Hepatocyte (in vitro differentiated cells): ENCODE results near the gene RNLS. TPM values are rescaled to one million over a fixed set of nuclear protein-coding genes. Genes with fewer than 3 reads are reported as not detected.

Experiments
- DNase-seq: peaks from one replicate; pipeline ENCODE4 v3.0.0-alpha.2; 2016; ENCODE audit warnings: low spot score
- H2AFZ ChIP-seq: fragments of 200-600 bp; sonication (generic); 2 replicates; pipeline ENCODE4 v1.6.0; 2016; ENCODE audit warnings: antibody characterized with exemption, mild to moderate bottlenecking
- H3K27ac ChIP-seq: fragments of 200-600 bp; sonication (generic); 2 replicates; pipeline ENCODE4 v1.5.1; 2016; ENCODE audit warnings: mild to moderate bottlenecking
- H3K27me3 ChIP-seq: fragments of 200-600 bp; sonication (generic); 2 replicates; pipeline ENCODE4 v1.6.1; 2016
- H3K36me3 ChIP-seq: fragments of 200-600 bp; sonication (generic); replicated peaks from 2 replicates; pipeline ENCODE4 v1.5.1; 2016; ENCODE audit warnings: low read depth; ENCODE audit not compliant: insufficient read depth
- H3K4me1 ChIP-seq: fragments of 200-600 bp; sonication (generic); 2 replicates; pipeline ENCODE4 v1.5.1; 2016; ENCODE audit warnings: mild to moderate bottlenecking, moderate library complexity; ENCODE audit not compliant: insufficient read depth
- H3K4me2 ChIP-seq: fragments of 200-600 bp; sonication (generic); 2 replicates; pipeline ENCODE4 v1.6.0; 2016
- H3K4me3 ChIP-seq: fragments of 200-600 bp; sonication (generic); 2 replicates; pipeline ENCODE4 v1.5.1; 2016; ENCODE audit warnings: mild to moderate bottlenecking
- H3K79me2 ChIP-seq: fragments of 200-600 bp; sonication (generic); 2 replicates; pipeline ENCODE4 v1.6.0; 2017; ENCODE audit warnings: mild to moderate bottlenecking
- H3K9me2 ChIP-seq: fragments of 200-600 bp; sonication (generic); replicated peaks from 2 replicates; pipeline ENCODE4 v1.6.0; 2017; ENCODE audit warnings: mild to moderate bottlenecking; ENCODE audit not compliant: insufficient read depth
- H3K9me3 ChIP-seq: fragments of 200-600 bp; sonication (generic); 2 replicates; pipeline ENCODE4 v1.5.1; 2016; ENCODE audit warnings: low read depth, mild to moderate bottlenecking
- H4K20me1 ChIP-seq: fragments of 200-600 bp; sonication (generic); 2 replicates; pipeline ENCODE4 v1.6.0; 2016; ENCODE audit warnings: mild to moderate bottlenecking; ENCODE audit not compliant: insufficient read depth, poor library complexity, severe bottlenecking
- EZH2 ChIP-seq: fragments of 200-600 bp; sonication (generic); IDR thresholded peaks from 2 replicates; pipeline ENCODE4 v1.6.1; 2016; ENCODE audit warnings: antibody characterized with exemption, mild to moderate bottlenecking, borderline replicate concordance
- EZH2phosphoT487 ChIP-seq: fragments of 200-600 bp; sonication (generic); IDR thresholded peaks from one replicate; pipeline ENCODE4 v1.6.1; 2018; ENCODE audit warnings: antibody characterized with exemption, mild to moderate bottlenecking, low read depth, moderate library complexity; ENCODE audit not compliant: unreplicated experiment, severe bottlenecking
- WGBS: methylation state at CpG from one replicate; pipeline ENCODE4 v1.1.6; 2016; ENCODE audit warnings: low lambda C conversion rate; ENCODE audit errors: missing lambda C conversion rate; 5-methylcytosine and 5-hydroxymethylcytosine counted together
- polyA plus RNA-seq: library from polyadenylated mRNA; unstranded; fragments of >200 nt; fragmentation: Nextera tagmentation; extraction: Ambion mirVana; gene quantifications from 2 replicates; pipeline ENCODE4 v1.2.1, GENCODE V29; 2016
- total RNA-seq: library from RNA; depleted of rRNA; stranded (reverse); fragments of >200 nt; gene quantifications from 2 replicates; pipeline ENCODE4 v1.2.3, GENCODE V29; 2014
- TF ChIP-seq, protein P1 (sequence below): fragments of 200-600 bp; sonication (generic); IDR thresholded peaks from 2 replicates; pipeline ENCODE4 v1.5.1; 2016; ENCODE audit warnings: antibody characterized with exemption, mild to moderate bottlenecking; ENCODE audit not compliant: poor library complexity

RNLS gene
- total and polyA plus RNA-seq, 2 experiments from 2014 or later: 12.8 to 14.9 TPM

DNA sequence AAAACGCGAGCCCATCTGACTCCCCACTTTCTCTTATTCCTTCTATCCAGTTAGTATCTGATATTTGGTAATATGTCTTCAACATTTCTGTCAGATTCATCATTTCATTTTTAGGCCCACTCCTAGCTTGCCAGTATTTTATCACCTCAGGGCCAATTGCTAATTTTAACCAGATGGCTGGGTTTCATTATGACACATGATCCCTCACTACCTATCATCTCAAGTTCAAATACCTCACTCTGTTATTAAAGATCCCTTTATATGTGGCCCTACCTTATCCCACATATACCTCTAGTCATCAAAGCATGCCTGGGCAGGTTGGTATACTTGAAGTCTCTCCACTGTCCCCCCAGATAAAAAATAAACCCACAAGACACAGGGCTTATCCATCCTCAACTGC, 104.9 kb downstream of the RNLS start:
- Histone ChIP-seq H3K27ac (no peak overlapping the region), H3K9me2 (no peaks in the 10 kb centered on the region), H3K4me3 (no peak overlapping the region), H3K27me3 (no peaks in the 10 kb centered on the region), H2AFZ (no peak overlapping the region), H4K20me1 (no peaks in the 10 kb centered on the region), H3K79me2 (no peaks in the 10 kb centered on the region), H3K36me3 (no peaks in the 10 kb centered on the region), H3K4me2 (no peak overlapping the region), H3K4me1 (no peaks in the 10 kb centered on the region), H3K9me3 (no peaks in the 10 kb centered on the region)
- DNase-seq: no peak
- 91% methylated on average over 2 of the region's 2 CpGs for WGBS
- TF ChIP-seq, protein P1, sequence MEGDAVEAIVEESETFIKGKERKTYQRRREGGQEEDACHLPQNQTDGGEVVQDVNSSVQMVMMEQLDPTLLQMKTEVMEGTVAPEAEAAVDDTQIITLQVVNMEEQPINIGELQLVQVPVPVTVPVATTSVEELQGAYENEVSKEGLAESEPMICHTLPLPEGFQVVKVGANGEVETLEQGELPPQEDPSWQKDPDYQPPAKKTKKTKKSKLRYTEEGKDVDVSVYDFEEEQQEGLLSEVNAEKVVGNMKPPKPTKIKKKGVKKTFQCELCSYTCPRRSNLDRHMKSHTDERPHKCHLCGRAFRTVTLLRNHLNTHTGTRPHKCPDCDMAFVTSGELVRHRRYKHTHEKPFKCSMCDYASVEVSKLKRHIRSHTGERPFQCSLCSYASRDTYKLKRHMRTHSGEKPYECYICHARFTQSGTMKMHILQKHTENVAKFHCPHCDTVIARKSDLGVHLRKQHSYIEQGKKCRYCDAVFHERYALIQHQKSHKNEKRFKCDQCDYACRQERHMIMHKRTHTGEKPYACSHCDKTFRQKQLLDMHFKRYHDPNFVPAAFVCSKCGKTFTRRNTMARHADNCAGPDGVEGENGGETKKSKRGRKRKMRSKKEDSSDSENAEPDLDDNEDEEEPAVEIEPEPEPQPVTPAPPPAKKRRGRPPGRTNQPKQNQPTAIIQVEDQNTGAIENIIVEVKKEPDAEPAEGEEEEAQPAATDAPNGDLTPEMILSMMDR: no peak
- TF ChIP-seq EZH2 (no peak), EZH2phosphoT487 (no peak)

DNA sequence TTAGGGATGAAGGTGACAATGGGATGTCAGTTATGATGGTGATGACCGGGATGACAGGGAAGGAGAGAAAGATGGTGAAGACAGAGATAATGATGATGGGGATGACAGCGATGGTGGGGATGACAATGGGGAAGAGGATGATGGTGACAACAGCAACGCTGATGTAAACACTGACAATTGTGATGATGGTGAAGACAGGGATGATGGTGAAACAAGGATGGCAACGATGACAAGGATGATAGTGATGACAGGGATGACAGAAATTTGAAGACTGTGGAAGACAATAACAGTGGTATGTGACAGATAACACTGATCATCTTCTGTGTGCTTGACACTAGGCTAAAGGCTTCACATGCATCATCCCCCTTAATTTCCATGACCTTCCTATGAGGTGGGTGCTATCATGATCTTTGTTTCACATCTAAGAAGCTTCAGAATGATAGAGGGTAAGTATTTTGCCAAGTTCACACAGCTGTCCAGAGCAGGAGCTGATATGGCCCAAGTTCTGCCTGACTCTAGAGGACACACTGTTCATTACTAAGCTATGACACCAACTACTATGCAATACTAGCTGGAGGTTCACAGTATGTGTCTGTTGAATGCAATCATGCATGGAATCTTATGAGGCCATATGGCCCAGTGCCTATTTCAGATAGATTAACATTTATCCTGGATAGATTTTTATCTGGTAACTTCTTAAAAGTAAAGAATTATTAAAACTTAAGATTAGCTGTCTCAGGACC, 105.6 kb downstream of the RNLS start:
- no peaks in the 10 kb centered on the region for H3K79me2 ChIP-seq
- no peak for DNase-seq
- no peaks in the 10 kb centered on the region for H3K36me3 ChIP-seq
- no peaks in the 10 kb centered on the region for H3K9me2 ChIP-seq
- 96% methylated on average over 4 of the region's 4 CpGs for WGBS
- no peak overlapping the region for H3K4me2 ChIP-seq
- no peak for TF ChIP-seq EZH2
- no peak for TF ChIP-seq EZH2phosphoT487
- TF ChIP-seq, protein P1: no peak
- H4K20me1 ChIP-seq: no peaks in the 10 kb centered on the region
- H3K4me1 ChIP-seq: no peaks in the 10 kb centered on the region
- H3K9me3 ChIP-seq: no peaks in the 10 kb centered on the region
- H3K27ac ChIP-seq: no peak overlapping the region
- H3K4me3 ChIP-seq: no peak overlapping the region
- H2AFZ ChIP-seq: no peak overlapping the region
- H3K27me3 ChIP-seq: no peaks in the 10 kb centered on the region

DNA sequence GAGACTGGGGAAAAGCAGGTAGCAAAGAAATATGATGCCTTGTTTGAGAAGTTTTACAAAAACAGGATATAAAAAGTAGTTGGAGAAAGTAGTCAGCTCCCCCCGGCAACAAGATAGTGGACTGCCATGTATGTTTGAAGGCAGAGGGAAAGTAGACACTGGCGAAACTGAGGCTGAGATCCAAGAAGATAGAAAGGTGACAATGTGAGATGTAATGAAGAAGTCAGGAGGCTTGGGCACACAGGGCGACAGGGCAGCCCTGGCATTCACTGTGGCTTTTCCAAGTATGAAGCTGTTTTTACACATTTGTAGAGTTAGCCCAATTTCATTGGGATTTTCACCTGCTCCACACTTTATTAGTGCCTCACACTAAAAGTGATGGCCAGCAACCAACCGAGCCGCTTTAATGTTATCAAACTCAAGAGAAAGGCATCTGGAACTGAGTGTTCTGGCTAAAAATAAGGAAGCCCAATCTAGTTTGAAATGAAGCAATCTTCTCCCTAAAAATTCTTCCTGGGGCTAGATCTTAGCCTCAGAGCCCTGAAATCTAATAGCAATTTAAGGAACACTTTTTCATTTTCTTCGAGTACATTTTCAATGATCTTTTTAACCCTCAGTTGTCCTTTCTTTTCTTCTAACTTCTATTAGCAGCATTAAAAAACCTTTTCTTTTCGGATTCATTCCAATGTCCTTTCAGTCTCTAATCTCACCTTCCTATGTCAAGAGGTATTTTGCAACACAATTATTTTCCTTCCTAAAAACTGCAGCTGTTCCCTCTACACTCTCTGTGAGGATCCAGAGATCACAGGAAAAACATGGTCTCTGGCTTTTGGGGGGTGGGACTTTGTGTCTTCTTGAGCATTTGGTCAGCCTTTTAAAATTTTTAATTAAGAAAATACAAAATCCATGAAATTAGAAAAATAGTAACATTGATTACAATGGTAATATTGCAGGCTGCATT, 108.0 kb downstream of the RNLS start:
- Histone ChIP-seq H3K36me3 (no peaks in the 10 kb centered on the region), H4K20me1 (no peaks in the 10 kb centered on the region), H3K9me2 (no peaks in the 10 kb centered on the region), H3K4me1 (no peaks in the 10 kb centered on the region), H3K4me2 (no peak overlapping the region), H3K79me2 (no peaks in the 10 kb centered on the region), H3K27me3 (no peaks in the 10 kb centered on the region), H2AFZ (no peak overlapping the region), H3K27ac (no peak overlapping the region), H3K4me3 (no peak overlapping the region), H3K9me3 (no peaks in the 10 kb centered on the region)
- DNase-seq: no peak
- TF ChIP-seq EZH2phosphoT487 (no peak), EZH2 (no peak)
- TF ChIP-seq, protein P1: no peak
- 79% methylated on average over 7 of the region's 7 CpGs for WGBS
